HEK293T (cell line): ENCODE data around the gene RCAN3.

ENCODE experiments used
- ARNT ChIP-seq: fragments of 450-650 bp; IDR thresholded peaks from 2 replicates; pipeline ENCODE4 v1.6.1; 2017; ENCODE audit warnings: mild to moderate bottlenecking
- FOXA1 ChIP-seq: fragments of 450-650 bp; IDR thresholded peaks from 2 replicates; pipeline ENCODE4 v1.6.1; 2016; ENCODE audit warnings: mild to moderate bottlenecking
- FOXK2 ChIP-seq: fragments of 450-650 bp; IDR thresholded peaks from 2 replicates; pipeline ENCODE4 v1.6.1; 2016; ENCODE audit warnings: mild to moderate bottlenecking
- FOXM1 ChIP-seq: fragments of 450-650 bp; IDR thresholded peaks from 2 replicates; pipeline ENCODE4 v1.6.1; 2017; ENCODE audit warnings: mild to moderate bottlenecking, borderline replicate concordance
- HDGF ChIP-seq: fragments of 450-650 bp; IDR thresholded peaks from 2 replicates; pipeline ENCODE4 v1.6.1; 2017; ENCODE audit warnings: antibody characterized with exemption, borderline replicate concordance
- LEF1 ChIP-seq: fragments of 450-650 bp; IDR thresholded peaks from 2 replicates; pipeline ENCODE4 v1.6.1; 2017; ENCODE audit warnings: mild to moderate bottlenecking, borderline replicate concordance
- NFRKB ChIP-seq: fragments of 450-650 bp; IDR thresholded peaks from 2 replicates; pipeline ENCODE4 v1.6.1; 2016; ENCODE audit warnings: mild to moderate bottlenecking, moderate library complexity
- SP1 ChIP-seq: fragments of 450-650 bp; IDR thresholded peaks from 2 replicates; pipeline ENCODE4 v1.6.1; 2017

DNA sequence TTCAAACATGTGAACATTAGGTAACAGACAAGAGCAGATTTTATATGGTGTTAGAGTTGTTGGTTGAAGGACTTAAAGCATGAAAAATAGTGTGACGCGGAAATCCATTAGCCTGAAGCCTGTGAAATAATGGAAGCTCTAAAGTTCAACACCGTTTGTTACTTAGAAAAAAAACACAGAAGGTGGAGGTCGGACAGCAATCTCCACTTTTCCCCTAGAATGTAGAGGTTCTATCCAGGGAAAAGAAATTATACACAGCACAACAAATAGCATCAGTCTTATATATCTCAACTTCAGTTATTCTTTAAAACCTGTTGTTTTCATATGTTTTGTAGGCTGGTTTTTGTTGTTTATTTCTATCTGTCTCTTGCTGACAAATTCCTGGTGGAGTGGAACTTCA is 1.9 kb downstream of the RCAN3 start:
- no peak for TF ChIP-seq NFRKB
- TF ChIP-seq ARNT = no peak
- no peak for TF ChIP-seq LEF1
- no peak for TF ChIP-seq SP1
- TF ChIP-seq HDGF = no peak
- TF ChIP-seq FOXK2 = no peak
- no peak for TF ChIP-seq FOXM1
- TF ChIP-seq FOXA1 = no peak
